Measurements from ENCODE around the gene PRRG4. TPM values are rescaled to one million over a fixed set of nuclear protein-coding genes. Genes with fewer than 3 reads are reported as not detected.
"Not testable (repeated sequence)": the region's sequence is repeated elsewhere in the genome, so short reads cannot be mapped to it uniquely, and the experiment has no call there.

The PRRG4 gene
- total RNA-seq (1 to 10 TPM; 1.4 to 2.2 (median 1.9) TPM), polyA plus RNA-seq (1.9 TPM)
- long read RNA-seq, donor 1, full-length matches to known transcripts: 3 of 5 reads
- long read RNA-seq, donor 1, partial matches to known transcripts: 0 of 5 reads
- long read RNA-seq, donor 1, other reads (novel, unspliced or antisense): 2 of 5 reads
- long read RNA-seq, donor 2: 0 reads
- long read RNA-seq, donor 3, full-length matches to known transcripts: 2 of 2 reads
- long read RNA-seq, donor 3, partial matches to known transcripts: 0 of 2 reads
- long read RNA-seq, donor 3, other reads (novel, unspliced or antisense): 0 of 2 reads
- long read RNA-seq, donor 4: 0 reads

GRCh38 chr11:32829680-32830412 is at the start of gene PRRG4:
PRRG4 (plus strand) TSS chr11:32829927; CDS start chr11:32830530, 603 bp downstream.
- peaks cover 4% of the 10 kb centered on the region for H3K4me1 ChIP-seq (ENCODE audit: control insufficient read depth, insufficient read depth, low read length)
- intact Hi-C loops (cut with DNase I): no loop called here
- peak within 1 kb of the TSS; percentile 60 for H3K4me3 ChIP-seq (ENCODE audit: low read length)
- peak; percentile 66 to 89 (median 86) for DNase-seq
- ATAC-seq: peak; percentile 89 to 94
- H3K27me3 ChIP-seq (ENCODE audit: control insufficient read depth, insufficient read depth): no peaks in the 10 kb centered on the region
- H3K27ac ChIP-seq (ENCODE audit: low read length): no peak within 1 kb of the TSS
- H3K9me3 ChIP-seq (ENCODE audit: control insufficient read depth, low read length): no peaks in the 10 kb centered on the region
- WGBS: 2% methylated on average over 85 of the region's 85 CpGs

DNA sequence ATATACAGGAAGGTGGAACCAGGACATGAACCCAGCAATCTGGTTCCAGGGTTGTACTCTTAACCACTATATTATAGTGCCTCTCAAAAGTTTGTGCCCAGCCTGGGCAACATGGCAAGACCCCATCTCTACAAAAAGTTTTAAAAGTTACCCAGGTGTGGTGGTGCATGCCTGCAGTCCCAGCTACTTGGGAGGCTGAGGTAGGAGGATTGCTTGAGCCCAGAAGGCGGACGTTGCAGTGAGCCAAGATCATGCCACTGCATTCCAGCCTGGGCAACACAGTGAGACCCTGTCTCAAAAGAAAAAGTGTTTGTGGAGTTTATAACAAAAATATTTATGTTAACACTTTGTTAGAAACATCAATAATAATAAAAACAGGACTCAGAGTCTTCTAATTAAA is 48.9 kb upstream of the PRRG4 start:
- H3K27ac ChIP-seq (ENCODE audit: low read length); DNase-seq; intact Hi-C loops (cut with DNase I); ATAC-seq; H3K4me3 ChIP-seq (ENCODE audit: low read length); H3K4me1 ChIP-seq (ENCODE audit: control insufficient read depth, insufficient read depth, low read length); H3K27me3 ChIP-seq (ENCODE audit: control insufficient read depth, insufficient read depth); H3K9me3 ChIP-seq (ENCODE audit: control insufficient read depth, low read length): not testable (repeated sequence)
- WGBS: 90% methylated on average over 2 of the region's 2 CpGs

- no peaks in the 10 kb centered on the region for H3K4me1 ChIP-seq (ENCODE audit: control insufficient read depth, insufficient read depth, low read length)
- H3K4me3 ChIP-seq (ENCODE audit: low read length): no peak overlapping the region
- no peaks in the 10 kb centered on the region for H3K27me3 ChIP-seq (ENCODE audit: control insufficient read depth, insufficient read depth)
- H3K27ac ChIP-seq (ENCODE audit: low read length): no peak overlapping the region
- H3K9me3 ChIP-seq (ENCODE audit: control insufficient read depth, low read length): no peaks in the 10 kb centered on the region
- intact Hi-C loops (cut with DNase I): no loop called here
- DNase-seq: no peak
- ATAC-seq: no peak
- WGBS: 72% methylated on average over 5 of the region's 5 CpGs
Observed at GRCh38 chr11:32781721-32782120, 48.0 kb upstream of the PRRG4 start.

- ATAC-seq (no peak), DNase-seq (no peak)
- no peaks in the 10 kb centered on the region for H3K27me3 ChIP-seq (ENCODE audit: control insufficient read depth, insufficient read depth)
- intact Hi-C loops (cut with DNase I): no loop called here
- H3K4me3 ChIP-seq (ENCODE audit: low read length): no peak overlapping the region
- no peak overlapping the region for H3K27ac ChIP-seq (ENCODE audit: low read length)
- no peaks in the 10 kb centered on the region for H3K4me1 ChIP-seq (ENCODE audit: control insufficient read depth, insufficient read depth, low read length)
- H3K9me3 ChIP-seq (ENCODE audit: control insufficient read depth, low read length): no peaks in the 10 kb centered on the region
- 89% methylated on average over 3 of the region's 3 CpGs for WGBS
Observed at GRCh38 chr11:32785262-32785661, 44.5 kb upstream of the PRRG4 start.

GRCh38 chr11:32786811-32787210 is 42.9 kb upstream of the PRRG4 start:
- Histone ChIP-seq H3K27ac (ENCODE audit: low read length) (no peak overlapping the region), H3K4me3 (ENCODE audit: low read length) (no peak overlapping the region), H3K4me1 (ENCODE audit: control insufficient read depth, insufficient read depth, low read length) (no peaks in the 10 kb centered on the region), H3K9me3 (ENCODE audit: control insufficient read depth, low read length) (no peaks in the 10 kb centered on the region), H3K27me3 (ENCODE audit: control insufficient read depth, insufficient read depth) (no peaks in the 10 kb centered on the region)
- intact Hi-C loops (cut with DNase I): no loop called here
- ATAC-seq (no peak), DNase-seq (no peak)

GRCh38 chr11:32790916-32791315 is 38.8 kb upstream of the PRRG4 start:
- no peaks in the 10 kb centered on the region for H3K27me3 ChIP-seq (ENCODE audit: control insufficient read depth, insufficient read depth)
- no peaks in the 10 kb centered on the region for H3K4me1 ChIP-seq (ENCODE audit: control insufficient read depth, insufficient read depth, low read length)
- no peak overlapping the region for H3K27ac ChIP-seq (ENCODE audit: low read length)
- no peak for DNase-seq
- WGBS: 56% methylated on average over 1 of the region's 1 CpG
- H3K9me3 ChIP-seq (ENCODE audit: control insufficient read depth, low read length): no peaks in the 10 kb centered on the region
- no peak for ATAC-seq
- no peak overlapping the region for H3K4me3 ChIP-seq (ENCODE audit: low read length)
- intact Hi-C loops (cut with DNase I): loop anchor here (5.0 to 10.0 kb wide), 3 partner anchors 466 to 474 kb away; no protein-coding TSS in a partner anchor

- WGBS: 36% methylated on average over 6 of the region's 6 CpGs
- intact Hi-C loops (cut with DNase I): loop anchor here (5.0 to 10.0 kb wide), 3 partner anchors 468 to 475 kb away; no protein-coding TSS in a partner anchor
- H3K9me3 ChIP-seq (ENCODE audit: control insufficient read depth, low read length): no peaks in the 10 kb centered on the region
- H3K27me3 ChIP-seq (ENCODE audit: control insufficient read depth, insufficient read depth): no peaks in the 10 kb centered on the region
- no peaks in the 10 kb centered on the region for H3K4me1 ChIP-seq (ENCODE audit: control insufficient read depth, insufficient read depth, low read length)
- no peak for ATAC-seq
- DNase-seq: no peak
- peak overlapping the region; percentile 5 for H3K4me3 ChIP-seq (ENCODE audit: low read length)
- H3K27ac ChIP-seq (ENCODE audit: low read length): no peak overlapping the region
Observed at GRCh38 chr11:32792111-32792947, 37.4 kb upstream of the PRRG4 start.

GRCh38 chr11:32792948-32793475 is 36.7 kb upstream of the PRRG4 start:
- no peaks in the 10 kb centered on the region for H3K4me1 ChIP-seq (ENCODE audit: control insufficient read depth, insufficient read depth, low read length)
- ATAC-seq: peak; percentile 61 to 74
- no peaks in the 10 kb centered on the region for H3K27me3 ChIP-seq (ENCODE audit: control insufficient read depth, insufficient read depth)

DNA sequence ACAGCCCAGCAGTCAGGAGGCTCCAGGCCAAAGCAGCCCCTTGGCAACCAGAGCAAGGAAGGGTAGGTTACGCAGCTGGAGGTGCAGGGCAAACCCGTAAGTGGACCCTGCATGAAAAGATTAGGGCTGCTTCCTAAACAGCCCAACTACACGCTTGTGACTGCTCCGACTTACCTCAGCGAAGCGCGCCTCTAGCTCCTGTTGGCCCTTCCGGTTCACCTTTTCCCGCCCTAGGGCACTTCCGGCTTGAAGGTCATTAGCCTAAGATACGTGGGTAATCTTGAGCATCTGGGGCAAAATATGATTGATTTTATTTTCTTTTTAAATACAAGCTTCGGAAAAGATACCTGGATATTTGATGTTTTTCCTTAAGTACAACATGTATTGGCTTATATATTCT is 35.3 kb upstream of the PRRG4 start, which contains the start of gene CCDC73:
Gene CCDC73, minus strand, starts transcription at position 224 of the 400 bp plus-strand sequence. CDS start 34,419 bp downstream, outside the sequence.
- ATAC-seq: no peak

More at GRCh38 chr11:32792948-32793475, 36.7 kb upstream of the PRRG4 start:
- Histone ChIP-seq H3K9me3 (ENCODE audit: control insufficient read depth, low read length) (no peaks in the 10 kb centered on the region), H3K27ac (ENCODE audit: low read length) (no peak overlapping the region), H3K4me3 (ENCODE audit: low read length) (peak overlapping the region; percentile 5)
- DNase-seq: peak; percentile 23 to 68 (median 56)
- 17% methylated on average over 13 of the region's 13 CpGs for WGBS
- intact Hi-C loops (cut with DNase I): loop anchor here (5.0 to 10.0 kb wide), 3 partner anchors 468 to 476 kb away; no protein-coding TSS in a partner anchor

DNA sequence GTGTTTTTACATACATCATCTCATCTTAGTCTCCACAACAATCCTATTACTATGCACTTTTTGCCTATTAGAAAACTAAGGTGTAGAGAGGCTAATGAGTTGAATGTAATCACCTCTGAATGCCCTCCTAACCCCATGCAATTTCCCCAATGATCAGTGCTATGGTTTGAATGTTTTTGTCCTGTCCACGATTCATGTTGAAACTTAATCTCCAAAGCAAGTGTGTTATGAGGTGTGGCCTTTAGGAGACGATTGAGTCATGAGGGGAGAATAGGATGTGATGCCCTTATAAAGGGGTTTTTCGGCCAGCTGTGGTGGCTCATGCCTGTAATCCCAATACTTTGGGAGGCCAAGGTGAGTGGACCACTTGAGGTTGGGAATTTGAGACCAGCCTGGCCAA is 33.3 kb upstream of the PRRG4 start:
- Histone ChIP-seq H3K27me3 (ENCODE audit: control insufficient read depth, insufficient read depth) (no peaks in the 10 kb centered on the region), H3K4me3 (ENCODE audit: low read length) (no peak overlapping the region), H3K27ac (ENCODE audit: low read length) (no peak overlapping the region), H3K9me3 (ENCODE audit: control insufficient read depth, low read length) (no peaks in the 10 kb centered on the region), H3K4me1 (ENCODE audit: control insufficient read depth, insufficient read depth, low read length) (no peaks in the 10 kb centered on the region)
- intact Hi-C loops (cut with DNase I): loop anchor here in 1 of 4 donors (10.0 kb wide), 1 partner anchor 472 kb away; no protein-coding TSS in a partner anchor
- ATAC-seq: no peak
- WGBS: 79% methylated on average over 3 of the region's 3 CpGs
- DNase-seq: no peak

More for the DNA sequence above, 35.3 kb upstream of the PRRG4 start, which contains the start of gene CCDC73:
- Histone ChIP-seq H3K27ac (ENCODE audit: low read length) (no peak within 1 kb of the TSS), H3K27me3 (ENCODE audit: control insufficient read depth, insufficient read depth) (no peaks in the 10 kb centered on the region), H3K4me3 (ENCODE audit: low read length) (no peak within 1 kb of the TSS), H3K4me1 (ENCODE audit: control insufficient read depth, insufficient read depth, low read length) (no peaks in the 10 kb centered on the region), H3K9me3 (ENCODE audit: control insufficient read depth, low read length) (no peaks in the 10 kb centered on the region)
- 92% methylated on average over 12 of the region's 12 CpGs for WGBS
- intact Hi-C loops (cut with DNase I): loop anchor here (5.0 to 10.0 kb wide), 3 partner anchors 470 to 477 kb away; no protein-coding TSS in a partner anchor
- DNase-seq: no peak
